ENCODE measurements around the gene ATP5ME. TPM values are rescaled to one million over a fixed set of nuclear protein-coding genes. Genes with fewer than 3 reads are reported as not detected.

The ATP5ME gene
- total RNA-seq, 1 experiment from 2014 or later = 425 TPM

- no peak overlapping the region for H2BK12ac ChIP-seq (ENCODE audit: insufficient read length, low read depth, low read length)
- peaks cover 17 to 21% of the 10 kb centered on the region in 2 experiments for H3K9me3 Mint-ChIP-seq
- no peak overlapping the region for H4K8ac ChIP-seq (replicated peaks; ENCODE audit: insufficient read length, low read depth, low read length)
- H2BK15ac ChIP-seq (ENCODE audit: low read depth, low read length) = no peak overlapping the region
- TF ChIP-seq, protein P1, sequence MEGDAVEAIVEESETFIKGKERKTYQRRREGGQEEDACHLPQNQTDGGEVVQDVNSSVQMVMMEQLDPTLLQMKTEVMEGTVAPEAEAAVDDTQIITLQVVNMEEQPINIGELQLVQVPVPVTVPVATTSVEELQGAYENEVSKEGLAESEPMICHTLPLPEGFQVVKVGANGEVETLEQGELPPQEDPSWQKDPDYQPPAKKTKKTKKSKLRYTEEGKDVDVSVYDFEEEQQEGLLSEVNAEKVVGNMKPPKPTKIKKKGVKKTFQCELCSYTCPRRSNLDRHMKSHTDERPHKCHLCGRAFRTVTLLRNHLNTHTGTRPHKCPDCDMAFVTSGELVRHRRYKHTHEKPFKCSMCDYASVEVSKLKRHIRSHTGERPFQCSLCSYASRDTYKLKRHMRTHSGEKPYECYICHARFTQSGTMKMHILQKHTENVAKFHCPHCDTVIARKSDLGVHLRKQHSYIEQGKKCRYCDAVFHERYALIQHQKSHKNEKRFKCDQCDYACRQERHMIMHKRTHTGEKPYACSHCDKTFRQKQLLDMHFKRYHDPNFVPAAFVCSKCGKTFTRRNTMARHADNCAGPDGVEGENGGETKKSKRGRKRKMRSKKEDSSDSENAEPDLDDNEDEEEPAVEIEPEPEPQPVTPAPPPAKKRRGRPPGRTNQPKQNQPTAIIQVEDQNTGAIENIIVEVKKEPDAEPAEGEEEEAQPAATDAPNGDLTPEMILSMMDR (conservative IDR thresholded peaks at IDR 0.05) = no peak
- H3K79me2 ChIP-seq (ENCODE audit: insufficient read depth, low read length) = no peaks in the 10 kb centered on the region
- no peak overlapping the region for H3K27ac ChIP-seq (ENCODE audit: insufficient read length, low read depth, low read length)
- no peaks in the 10 kb centered on the region for H3K4me1 ChIP-seq (ENCODE audit: insufficient read depth, low read length)
- H3K23ac ChIP-seq (ENCODE audit: insufficient read length, low read depth, low read length) = no peak overlapping the region
- H3K27ac Mint-ChIP-seq = 0 out of 7 replicates have a peak overlapping the region, but pooled peaks of 1 of the 3 experiments have one; percentile 27
- H3K4me3 Mint-ChIP-seq = no peak overlapping the region
- no peak overlapping the region for H2BK120ac ChIP-seq (ENCODE audit: low read depth, low read length, poor library complexity, severe bottlenecking)
- no peak overlapping the region for H2AK5ac ChIP-seq (ENCODE audit: insufficient read length, low read length)
- no peak overlapping the region for H3K9ac ChIP-seq (ENCODE audit: extremely low read depth, insufficient read length, low read length)
- no peak overlapping the region for H3K4me2 ChIP-seq (ENCODE audit: insufficient read depth, insufficient read length, low read length)
- H2AFZ ChIP-seq (ENCODE audit: low read length) = no peak overlapping the region
- H3K27me3 Mint-ChIP-seq (ENCODE audit: low read depth) = peaks cover 16% of the 10 kb centered on the region
- H3K18ac ChIP-seq (ENCODE audit: insufficient read length, low read depth, low read length) = no peak overlapping the region
- H4K91ac ChIP-seq (ENCODE audit: insufficient read length, low read depth, low read length) = no peak overlapping the region
- peaks cover 4 to 15% of the 10 kb centered on the region in 2 experiments for H3K4me1 Mint-ChIP-seq
- H3K79me1 ChIP-seq (ENCODE audit: insufficient read depth, low read depth, low read length, poor library complexity, severe bottlenecking) = no peaks in the 10 kb centered on the region
- no peak overlapping the region for H2BK20ac ChIP-seq (ENCODE audit: low read depth, low read length, poor library complexity, severe bottlenecking)
- no peak overlapping the region for H3T11ph ChIP-seq (ENCODE audit: low read length)
- H4K5ac ChIP-seq (ENCODE audit: insufficient read length, low read depth, low read length) = no peak overlapping the region
- no peak overlapping the region; the same call in 1 of the 2 replicates for H3K14ac ChIP-seq (ENCODE audit: insufficient read depth, low read length)
- H4K20me1 ChIP-seq (ENCODE audit: control insufficient read depth, insufficient read depth, insufficient read length) = no peaks in the 10 kb centered on the region
- H3K9me3 ChIP-seq (ENCODE audit: control insufficient read depth, low read depth, low read length) = no peaks in the 10 kb centered on the region
- no peak overlapping the region for H2BK5ac ChIP-seq (ENCODE audit: insufficient read length, low read length)
- no peaks in the 10 kb centered on the region for H3K27me3 ChIP-seq (ENCODE audit: insufficient read depth, low read length)
- H3K36me3 Mint-ChIP-seq (ENCODE audit: insufficient read depth in 1 of 3, low read depth in 3 of 3) = peaks cover 0 to 15% (median 13%) of the 10 kb centered on the region in 3 experiments; a peak in 5 of 7 replicates
- H3K56ac ChIP-seq (ENCODE audit: insufficient read length, low read depth, low read length) = no peak overlapping the region
- H3K23me2 ChIP-seq (ENCODE audit: insufficient read length, low read depth, low read length, poor library complexity, severe bottlenecking) = no peaks in the 10 kb centered on the region
- peak; percentile 21 for DNase-seq
- H3K4ac ChIP-seq (ENCODE audit: low read depth, low read length) = no peak overlapping the region
- WGBS (ENCODE audit: extremely low coverage, insufficient read length, low lambda C conversion rate) = no CpG with 5 or more reads among the region's 9 CpGs
Observed at GRCh38 chr4:629636-629914, 44.5 kb downstream of the ATP5ME start.

All from H9 (cell line).